ENCODE data around the gene VPREB3.

- no peak for TF ChIP-seq CTCF (IDR thresholded peaks at IDR 0.05; ENCODE audit: low read length)
- TF ChIP-seq EZH2 (optimal IDR thresholded peaks at IDR 0.05; ENCODE audit: low read depth, low read length): no peak
- no peak for TF ChIP-seq EZH2phosphoT487 (IDR thresholded peaks at IDR 0.05; ENCODE audit: low read length)
Measured at GRCh38 chr22:23743303-23743705, 10.9 kb downstream of the VPREB3 start.
